Activated naive CD4-positive, alpha-beta T cell treated with Interleukin-2 at 50 U/mL for 16 hours (primary cell): ENCODE results near the gene DPF1.

Experiments used
- DNase-seq: peaks from one replicate; pipeline ENCODE4 v3.0.0-alpha.2; 2020

The DPF1 gene

DNA sequence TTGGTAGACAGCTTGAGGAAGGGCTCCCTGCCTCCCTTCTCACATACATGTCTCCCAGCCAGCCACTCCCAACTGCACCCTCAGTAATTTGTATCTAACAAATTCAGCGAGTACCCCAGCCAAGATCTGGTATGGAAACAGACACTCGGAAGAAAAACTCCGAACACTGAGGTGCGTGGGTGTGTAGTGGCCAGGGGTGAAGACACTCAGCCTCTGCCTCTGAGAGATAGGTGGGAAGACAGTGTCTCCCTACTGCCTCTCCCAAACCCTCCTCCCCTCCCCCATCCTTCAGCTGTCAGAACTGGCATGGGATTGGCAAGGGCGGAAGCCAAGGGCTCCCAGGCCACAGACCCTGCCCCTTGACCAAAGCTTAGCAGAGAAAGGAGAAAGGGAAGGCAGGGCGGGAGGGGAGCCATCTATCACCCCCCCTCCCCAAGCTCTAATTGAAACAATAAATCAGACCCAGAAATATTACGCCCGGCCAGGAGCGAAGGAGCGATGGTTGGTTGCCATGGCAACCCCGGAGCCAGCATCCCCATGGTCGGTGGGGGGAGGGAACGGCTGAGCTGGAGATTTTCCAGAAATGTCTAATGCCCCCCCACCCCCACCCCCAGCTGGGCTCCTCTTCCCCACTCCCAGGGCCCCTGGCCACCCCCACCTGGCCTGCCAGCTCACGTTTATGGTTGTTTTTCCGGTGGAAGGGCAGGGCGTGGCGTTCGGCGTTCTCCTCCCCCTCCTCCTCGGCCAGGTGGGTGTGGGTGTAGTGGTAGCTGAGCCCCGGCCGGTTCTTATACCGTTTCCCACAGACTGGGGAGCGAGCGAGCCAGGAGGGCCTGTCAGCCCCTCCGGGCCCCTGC lies 7.0 kb downstream of the DPF1 start:
- DNase-seq = no peak

DNA sequence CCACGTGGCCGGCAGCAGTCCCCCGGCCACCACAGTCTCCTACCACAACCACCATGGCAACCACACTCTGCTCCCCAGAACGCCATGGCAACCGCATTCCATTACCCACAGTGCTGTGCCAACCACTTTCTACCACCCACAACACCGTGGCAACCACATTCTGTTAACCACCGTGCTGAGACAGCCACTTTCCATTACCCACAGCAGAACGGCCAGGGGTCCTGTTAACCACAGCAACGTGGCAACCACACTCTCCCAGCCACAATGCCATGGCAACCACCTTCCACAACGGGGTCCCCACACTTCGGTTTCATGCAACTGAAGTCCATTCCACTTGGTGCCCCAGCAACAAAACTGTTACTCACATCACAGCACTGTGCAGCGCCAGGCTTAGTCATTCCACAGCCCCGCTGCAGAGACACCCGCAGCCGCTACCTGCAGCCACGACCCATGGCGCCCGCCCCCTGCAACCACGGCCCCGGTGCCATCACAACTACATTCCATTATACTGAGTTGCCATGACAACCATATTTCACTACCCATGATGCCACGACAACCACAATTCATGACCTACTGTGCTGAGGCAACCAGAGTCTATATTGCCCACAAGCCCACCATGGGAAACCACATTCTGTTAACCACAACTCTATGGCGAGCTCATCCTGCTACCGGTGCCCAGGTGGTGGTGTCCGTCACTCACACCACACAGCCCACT lies 10.0 kb downstream of the DPF1 start:
- DNase-seq = peak; percentile 73

DNA sequence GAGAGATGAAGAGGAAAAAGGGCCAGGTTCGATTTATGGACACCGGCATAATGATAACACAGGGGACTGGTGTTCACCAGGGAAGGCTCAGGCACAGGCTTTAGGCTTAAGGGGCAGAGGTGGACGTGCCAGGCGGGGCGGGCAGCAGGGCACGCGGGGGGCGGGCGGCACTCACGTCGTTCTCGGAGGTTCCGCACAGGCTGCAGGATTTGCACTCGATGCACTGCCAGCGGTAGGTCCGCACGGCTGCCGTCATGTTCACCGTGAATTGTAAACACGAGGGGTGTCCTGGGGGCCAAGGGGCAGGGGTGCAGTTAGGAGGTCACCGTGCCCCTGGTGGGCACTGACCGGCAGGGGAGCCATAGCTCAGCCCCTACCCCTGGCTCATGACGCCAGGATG lies 10.6 kb downstream of the DPF1 start:
- DNase-seq = no peak

DNA sequence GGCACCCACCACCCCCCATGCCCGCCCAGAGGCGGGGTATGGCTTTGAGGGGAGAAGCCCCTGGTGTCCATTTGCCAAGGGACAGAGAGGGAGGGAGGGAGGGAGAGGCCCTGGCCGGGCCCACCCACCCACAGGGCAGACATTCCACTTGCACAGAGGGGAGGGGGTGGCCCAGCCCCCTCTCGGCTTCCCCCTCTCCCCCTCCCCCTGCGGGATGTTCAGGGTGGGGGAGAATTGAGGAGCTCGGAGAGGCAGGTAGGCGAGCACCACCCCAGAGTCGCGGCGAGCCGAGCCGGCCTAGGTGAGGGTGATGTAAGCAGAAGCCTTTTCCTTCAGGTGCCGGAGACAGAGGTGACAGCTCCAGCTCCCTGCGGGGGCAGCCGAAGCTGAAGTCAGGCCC lies 12.3 kb downstream of the DPF1 start:
- DNase-seq = no peak

DNA sequence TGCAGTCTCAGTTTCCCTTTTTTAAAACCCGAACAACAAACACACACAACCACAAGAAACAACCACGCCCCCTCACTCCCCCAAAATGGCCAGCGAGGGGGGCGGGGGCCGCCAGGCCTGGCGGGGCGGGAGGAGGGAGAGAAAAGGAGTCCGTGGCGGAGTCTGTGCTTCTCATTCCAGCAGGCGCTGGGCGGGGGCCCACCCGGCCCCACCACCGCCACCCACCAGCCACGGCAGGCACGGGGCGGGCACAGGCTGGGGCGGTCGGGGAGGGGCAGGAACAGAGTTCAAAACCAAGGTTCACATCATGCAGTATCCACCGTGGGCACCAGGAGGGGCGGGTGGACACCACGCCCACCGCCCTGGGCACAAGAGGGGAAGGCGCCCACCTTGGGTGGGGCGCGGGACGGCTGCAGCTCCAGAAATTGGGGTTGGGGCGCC lies 12.9 kb downstream of the DPF1 start:
- no peak for DNase-seq

DNA sequence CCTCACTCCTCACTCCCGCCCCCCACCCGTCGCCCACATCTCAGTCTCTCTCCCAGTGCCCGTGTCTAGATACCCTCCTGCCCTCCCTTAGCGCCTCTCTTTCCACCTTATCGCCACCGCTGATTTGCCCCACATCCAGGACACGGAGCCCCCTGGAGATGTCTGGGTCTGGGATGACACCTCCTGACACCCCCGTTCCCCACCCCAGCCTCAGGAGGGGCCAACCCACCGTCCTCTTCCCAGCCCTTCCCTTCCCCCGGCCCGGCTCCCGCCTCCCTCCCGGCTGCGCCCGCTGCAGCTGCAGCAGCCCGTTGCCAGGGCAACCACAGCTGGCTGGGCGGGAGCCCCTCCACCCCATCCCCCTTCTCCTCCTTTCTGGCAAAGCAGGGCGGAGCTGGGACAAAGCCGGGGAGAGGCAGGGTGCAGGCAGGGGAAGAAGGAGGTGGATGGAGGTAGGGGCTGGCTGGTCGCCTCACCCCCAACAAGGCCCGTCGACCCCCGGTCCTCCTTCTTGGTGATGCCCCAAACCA lies 13.5 kb downstream of the DPF1 start:
- DNase-seq = no peak

DNA sequence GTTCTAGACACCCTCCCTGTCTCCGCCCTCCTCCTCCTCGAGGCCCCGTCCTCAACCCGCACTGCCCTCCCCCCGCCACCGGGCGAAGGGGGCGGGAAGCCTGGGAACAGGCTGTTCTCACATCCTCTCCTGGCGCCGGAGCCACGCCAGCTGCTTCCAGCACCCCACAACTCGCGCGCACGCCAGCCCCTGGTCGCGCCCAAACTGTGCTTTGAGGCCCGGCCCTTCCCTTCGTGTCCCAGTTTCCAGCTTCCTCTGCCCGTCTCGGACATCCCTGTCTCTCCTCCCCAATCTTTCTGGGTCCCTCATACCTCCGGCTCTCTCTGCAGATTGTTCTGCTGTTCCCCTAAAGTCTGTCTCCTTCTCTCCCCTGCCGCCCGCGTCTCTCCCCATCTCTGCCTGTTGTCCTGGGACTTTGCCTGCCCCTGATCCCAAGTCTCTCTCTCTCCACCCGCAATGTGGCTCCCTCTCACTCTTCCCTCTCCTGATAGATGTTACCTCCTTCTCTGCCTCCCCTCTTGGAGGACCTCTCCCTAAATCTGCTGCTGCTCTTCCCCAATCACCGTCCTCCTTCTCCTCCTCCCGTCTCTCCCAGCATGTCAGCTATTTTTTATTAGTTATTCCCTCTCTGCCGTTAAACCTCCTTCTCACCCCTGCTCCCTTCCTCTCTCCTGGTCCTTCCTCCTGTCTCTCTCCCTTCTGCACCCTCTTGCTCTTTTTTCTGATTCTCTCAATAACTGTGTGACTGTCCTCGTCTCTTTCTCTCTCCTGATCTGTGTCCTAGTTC lies 14.2 kb downstream of the DPF1 start:
- DNase-seq = no peak

DNA sequence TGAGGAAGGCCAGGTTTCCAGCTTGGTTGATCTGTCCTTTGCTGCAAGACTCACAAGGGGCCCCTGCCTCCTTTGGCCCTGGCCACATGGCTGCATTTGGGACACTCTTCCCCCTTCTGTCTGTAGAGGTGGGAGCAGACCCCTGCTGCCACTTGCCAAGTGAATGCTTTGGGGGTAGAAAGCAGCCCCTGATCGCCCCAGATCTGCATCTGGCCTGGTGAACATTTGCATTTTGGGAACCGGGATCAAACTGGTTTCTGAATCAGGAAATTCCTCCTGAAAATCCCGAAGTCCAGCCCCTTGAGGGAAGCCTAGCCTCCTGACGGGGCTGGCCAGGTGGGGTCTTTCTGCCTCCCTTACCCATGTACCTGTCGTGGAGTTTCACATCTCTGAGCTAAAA lies 14.9 kb downstream of the DPF1 start:
- DNase-seq = no peak

DNA sequence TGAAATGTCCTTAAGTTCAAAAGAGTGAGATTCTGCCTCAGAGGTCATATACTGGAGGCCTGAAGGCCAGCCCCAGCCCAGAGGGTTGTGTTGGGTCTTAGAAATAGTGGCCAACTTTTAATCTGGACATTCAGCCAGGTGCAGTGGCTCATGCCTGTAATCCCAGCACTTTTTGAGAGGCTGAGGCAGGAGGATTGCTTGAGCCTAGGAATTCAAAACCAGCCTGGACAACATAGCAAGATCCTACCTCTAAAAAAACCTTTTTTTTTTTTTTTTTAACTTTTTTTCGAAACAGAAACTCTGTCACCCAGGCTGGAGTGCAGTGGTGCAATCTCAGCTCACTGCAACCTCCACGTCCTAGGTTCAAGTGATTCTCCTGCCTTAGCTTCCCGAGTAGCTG lies 15.5 kb downstream of the DPF1 start:
- no peak for DNase-seq

DNA sequence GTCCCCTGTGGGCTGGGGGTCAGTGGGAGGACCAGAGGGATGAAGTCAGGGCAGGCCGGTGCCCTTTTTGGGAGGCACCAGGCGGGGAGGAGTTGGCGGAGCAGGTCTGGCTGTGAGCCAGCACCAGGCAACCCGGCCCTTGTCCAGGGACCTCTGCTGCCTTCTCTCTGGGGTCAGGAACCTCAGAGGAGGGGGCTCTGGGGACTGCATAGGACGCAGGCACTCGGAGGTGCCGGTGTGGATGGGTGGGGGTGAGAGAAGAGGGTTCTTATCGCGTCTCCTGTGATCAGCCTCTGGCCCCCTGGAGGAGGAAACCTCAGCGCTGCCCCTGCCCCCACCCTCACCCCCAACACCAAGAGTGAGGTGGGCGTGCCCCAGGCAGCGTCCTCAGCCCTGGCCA lies 16.5 kb downstream of the DPF1 start:
- no peak for DNase-seq

DNA sequence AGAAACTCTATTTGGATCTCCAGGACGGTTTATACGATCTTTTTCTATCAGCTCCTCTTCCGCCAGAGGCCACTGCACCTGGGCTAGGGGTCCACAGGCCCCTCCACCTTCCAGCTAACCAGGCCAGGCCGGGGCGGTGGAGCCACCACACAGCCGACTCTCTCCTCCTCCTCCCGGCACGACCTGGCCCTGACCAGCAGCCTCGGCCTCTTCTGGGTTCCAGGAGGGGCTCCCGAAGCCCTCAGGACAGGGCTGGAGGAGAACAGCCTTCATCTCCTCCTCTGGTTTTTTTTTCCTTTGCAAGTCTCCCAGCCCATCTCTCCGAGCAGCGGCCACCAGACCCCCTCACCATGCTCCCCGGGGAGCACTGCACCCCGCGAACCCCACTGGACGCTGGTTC lies 17.1 kb downstream of the DPF1 start:
- DNase-seq = no peak

DNA sequence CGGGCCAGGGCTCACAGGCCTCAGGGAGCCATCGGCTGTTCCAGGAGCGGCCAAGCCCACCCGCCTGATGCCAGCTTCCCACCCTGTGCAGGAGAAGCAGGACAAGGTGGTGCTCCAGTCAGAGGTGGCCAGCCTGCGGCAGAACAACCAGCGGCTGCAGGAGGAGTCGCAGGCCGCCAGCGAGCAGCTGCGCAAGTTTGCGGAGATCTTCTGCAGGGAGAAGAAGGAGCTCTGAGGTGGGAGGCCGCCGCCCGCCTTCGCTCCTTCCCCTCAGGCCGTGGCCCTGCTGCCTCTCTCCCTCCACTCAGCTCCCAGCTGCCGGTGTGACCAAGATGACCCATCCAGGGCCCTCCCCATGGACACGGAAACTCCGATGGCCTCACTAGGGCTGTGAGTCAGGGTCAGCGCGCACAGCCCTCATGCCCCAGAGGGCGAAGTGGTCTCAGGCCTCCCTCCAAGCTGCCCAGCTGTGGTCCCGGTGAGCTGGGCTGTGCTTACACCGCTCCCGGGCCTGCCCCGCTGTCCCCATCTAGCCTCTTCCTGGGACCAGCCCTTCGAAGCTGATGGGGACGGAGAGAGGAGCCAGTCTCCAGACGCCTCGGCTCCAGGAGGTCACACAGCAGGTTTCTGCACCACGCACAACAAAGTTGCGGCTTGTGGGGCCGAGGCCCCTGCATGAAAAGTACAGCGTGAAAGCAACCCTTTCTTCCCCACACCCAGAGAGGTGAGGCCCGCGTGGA lies 17.8 kb downstream of the DPF1 start:
- DNase-seq = no peak

DNA sequence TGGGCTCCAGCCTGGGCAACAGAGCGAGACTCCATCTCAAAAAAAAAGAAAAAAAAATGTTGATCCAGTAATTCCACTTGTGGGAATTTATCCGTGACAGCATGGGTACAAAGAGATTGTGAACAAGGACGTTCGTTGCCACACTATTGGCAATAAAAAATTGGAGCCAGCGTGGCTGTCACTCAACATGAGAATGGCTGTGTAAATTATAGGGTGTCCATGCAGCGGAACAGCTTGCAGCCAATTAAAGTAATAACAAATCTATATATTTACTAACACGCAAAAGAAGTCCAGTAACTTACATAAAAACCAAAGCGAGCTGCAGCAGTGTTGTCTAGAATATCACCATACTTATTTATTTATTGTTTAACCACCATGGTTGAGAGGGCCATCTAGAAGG lies 19.3 kb downstream of the DPF1 start:
- DNase-seq = no peak

DNA sequence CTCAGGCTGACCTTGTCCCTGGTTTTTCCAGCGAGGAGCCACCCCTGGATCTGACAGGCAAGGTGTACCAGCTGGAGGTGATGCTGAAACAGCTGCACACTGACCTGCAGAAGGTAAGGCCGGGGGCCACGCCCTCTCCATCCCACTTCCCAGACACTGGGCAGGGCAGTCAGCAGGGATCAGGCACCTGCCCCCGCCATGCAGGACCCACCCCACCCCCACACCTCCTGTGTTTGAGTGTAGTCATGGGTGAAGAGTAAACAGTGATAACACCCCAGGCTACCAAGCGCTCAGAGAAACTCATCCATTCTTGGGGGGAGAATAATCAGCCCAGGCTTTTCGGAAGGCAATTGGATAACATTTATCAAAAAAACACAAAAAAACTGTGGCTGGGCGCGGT lies 19.9 kb downstream of the DPF1 start:
- DNase-seq = no peak

DNA sequence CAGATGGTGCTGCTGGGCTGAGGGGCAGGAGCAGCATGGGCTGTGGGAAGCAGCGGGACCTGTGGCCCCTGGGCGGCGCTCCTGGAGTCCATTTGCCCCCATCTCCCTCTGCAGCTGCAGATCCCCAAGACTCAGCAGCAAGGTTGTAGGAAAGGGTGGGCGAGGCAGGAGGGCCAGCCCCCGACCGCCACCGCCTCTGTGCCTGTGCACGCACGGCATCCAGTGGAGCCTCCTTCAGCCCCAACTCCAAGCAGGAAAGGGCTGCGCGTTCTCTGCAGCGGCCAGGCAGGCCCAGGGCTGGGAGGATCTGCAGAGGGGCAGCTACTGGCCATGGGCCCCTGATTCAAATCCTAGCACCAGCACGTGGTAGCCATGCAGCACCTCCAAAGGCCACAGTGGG lies 20.8 kb downstream of the DPF1 start:
- no peak for DNase-seq

DNA sequence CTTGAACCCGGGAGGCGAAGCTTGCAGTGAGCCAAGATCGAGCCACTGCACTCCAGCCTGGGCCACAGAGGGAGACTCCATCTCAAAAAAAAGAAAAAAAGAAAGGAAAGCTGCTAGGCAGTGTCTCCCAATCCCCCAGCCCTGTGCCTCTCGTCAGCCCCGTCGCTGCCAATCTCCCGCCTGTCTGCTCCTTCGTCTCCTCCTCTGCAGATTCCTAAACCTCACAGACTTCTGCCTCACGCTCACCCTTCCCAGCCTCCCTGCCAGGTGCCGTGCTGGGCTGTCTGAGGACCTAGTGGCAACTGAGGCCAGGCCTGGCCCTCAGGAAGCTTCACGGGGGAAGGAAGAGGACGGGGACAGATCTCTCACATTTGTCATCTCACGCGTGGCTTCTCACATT lies 21.5 kb downstream of the DPF1 start:
- no peak for DNase-seq

DNA sequence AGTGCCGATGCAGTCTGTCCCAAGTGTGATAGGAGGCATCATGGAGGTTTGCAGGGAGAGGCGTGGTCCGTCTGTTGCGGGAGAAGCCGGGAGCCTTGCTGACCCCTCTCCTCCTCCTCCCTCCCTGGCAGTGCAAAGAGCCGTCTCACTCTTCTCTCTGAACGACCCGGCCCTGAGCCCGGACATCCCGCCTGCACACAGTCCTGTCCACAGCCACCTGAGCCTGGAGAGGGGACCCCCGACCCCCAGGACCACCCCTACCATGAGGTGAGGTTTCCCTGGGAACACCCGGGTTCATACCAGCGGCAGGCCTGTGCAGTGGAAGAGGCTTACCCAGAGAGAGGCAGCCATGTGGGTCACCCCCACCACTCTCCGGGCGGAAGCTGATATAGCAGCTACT lies 22.3 kb downstream of the DPF1 start:
- no peak for DNase-seq

DNA sequence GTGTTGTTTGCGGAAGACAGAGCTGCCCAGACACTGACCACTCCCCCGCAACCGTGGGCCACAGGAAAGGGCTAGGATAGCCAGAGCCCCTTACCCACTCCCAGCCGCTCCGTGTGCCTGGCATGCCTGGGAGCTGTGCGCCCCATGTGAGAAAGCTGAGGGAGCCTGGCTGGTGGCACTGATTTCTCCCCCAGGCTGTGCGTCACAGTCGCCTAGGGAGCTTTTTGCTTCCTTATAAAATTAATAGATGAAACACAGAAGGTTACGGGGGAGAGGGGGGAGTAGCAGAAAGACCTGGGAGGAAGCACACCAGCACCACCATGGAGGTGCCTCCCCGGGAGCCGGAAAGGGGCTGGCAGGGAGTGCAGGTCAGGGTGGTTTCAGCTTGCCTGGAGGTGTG lies 24.7 kb downstream of the DPF1 start:
- DNase-seq = no peak

DNA sequence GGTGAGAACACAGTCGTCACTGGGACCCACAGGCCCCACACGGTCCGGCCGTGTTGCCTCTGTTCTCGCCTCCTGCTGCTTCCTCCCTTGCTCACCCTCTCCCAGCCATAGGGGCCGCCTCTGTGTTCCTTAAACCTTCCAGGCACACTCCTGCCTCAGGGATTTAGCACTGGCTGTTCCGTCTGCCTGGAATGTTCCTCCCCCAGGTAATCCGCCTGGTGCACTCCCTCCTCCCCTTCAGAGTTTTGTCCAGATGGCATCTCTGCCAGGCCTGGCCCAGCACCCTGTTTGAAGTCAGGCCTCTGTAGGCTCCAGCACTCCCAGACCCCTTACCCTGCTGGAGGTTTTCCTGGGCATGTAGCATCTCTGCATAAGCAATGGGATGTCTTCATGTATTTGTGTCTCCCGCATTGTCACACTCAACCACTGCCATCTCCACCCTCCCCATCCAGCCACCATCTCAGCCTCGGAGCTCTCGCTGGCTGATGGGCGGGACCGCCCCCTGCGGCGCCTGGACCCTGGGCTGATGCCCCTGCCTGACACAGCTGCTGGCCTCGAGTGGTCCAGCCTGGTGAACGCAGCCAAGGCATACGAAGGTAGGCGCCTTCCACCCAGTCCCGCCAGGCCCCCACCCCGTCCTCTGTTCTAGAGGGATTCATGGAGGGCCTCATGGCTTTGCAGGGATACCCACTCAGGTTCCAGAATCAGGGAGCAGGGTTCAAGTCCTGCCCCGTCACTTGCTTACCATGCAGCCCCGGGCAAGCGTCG lies 25.9 kb downstream of the DPF1 start:
- no peak for DNase-seq

DNA sequence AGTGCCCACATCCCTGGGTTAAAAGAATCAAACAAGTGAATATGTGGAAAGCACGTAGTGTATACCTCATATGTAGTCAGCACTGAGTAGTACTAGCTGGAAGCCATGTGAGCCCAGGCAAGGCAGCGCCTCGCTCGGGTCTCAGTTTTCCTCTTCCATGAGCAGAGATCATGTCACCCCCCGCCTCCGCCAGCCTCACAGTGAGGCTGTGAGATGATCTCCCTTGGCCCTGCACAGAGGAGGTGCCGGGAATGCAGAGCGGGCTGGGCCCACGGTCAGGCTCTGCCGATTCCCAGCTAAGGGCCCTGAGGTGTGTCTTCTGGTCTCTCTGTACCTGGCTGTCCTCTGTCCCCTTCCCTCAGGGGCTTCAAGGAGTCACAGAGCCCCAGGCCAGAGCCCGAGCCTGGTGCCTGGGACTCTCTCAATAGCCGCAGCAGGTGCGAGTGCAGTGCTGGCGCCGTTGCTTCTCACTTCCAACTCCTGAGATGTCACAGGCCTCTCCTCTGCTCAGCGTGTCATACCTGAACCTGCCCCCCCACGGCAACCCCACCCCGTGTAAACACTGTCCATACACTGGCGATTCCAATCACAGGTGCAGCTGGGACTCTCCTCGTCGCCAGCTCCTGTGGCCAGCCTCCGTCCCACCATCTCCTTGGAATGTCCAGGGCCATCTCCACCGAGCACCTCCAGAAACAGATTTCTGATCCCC lies 26.9 kb downstream of the DPF1 start:
- no peak for DNase-seq

DNA sequence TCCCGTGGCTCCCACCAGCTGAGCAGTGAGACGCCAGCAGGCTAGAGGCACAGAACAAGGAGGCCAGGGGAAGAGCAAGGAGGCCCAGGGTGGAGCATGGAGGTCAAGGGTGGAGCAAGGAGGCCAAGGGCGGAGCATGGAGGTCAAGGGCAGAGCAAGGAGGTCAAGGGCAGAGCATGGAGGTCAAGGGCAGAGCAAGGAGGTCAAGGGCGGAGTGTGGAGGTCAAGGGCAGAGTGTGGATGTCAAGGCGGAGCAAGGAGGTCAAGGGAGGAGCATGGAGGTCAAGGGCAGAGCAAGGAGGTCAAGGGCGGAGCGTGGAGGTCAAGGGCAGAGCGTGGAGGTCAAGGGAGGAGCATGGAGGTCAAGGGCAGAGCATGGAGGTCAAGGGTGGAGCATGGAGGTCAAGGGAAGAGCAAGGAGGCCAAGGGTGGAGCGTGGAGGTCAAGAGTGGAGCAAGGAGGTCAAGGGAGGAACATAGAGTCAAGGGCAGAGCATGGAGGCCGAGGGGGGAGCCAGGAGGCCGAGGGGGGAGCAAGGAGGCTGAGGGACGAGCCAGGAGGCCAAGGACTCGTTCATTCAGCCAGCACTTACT lies 27.7 kb downstream of the DPF1 start:
- no peak for DNase-seq
